Posterior vena cava (tissue), 2 donors: Measurements from ENCODE around the gene RLF. TPM values are rescaled to one million over a fixed set of nuclear protein-coding genes. Genes with fewer than 3 reads are reported as not detected.

Experiments used
- DNase-seq: peaks from one replicate; pipeline ENCODE4 v3.0.0-alpha.2; 2020; ENCODE audit warnings: low spot score
- intact Hi-C, 2 donors: fragments of 100-400 bp; cut with DNase I; formaldehyde crosslinking; loops; one replicate each; pipeline versions ENCODE4 v1.14.1 to v1.14.2; 2022 to 2023
- total RNA-seq, 2 donors: library from RNA; stranded (reverse); fragmentation: NEBNext Ultra II Directional; extraction: Animal tissue kit (Norgen Biotek cat#: 25700); gene quantifications; one replicate each; pipeline ENCODE4 v1.2.1, GENCODE V29; 2021
- donor health status: DM: yes; HTN: yes; CAD: no.
- donor health status: DM: yes; HTN: yes; CAD: no.

RLF gene
- total RNA-seq, 2 donors from 2014 or later = 14.4 to 18.1 TPM

- intact Hi-C loops = no loop called here
- no peak for DNase-seq
Measured at GRCh38 chr1:40258445-40258769, 97.2 kb downstream of the RLF start.

GRCh38 chr1:40264354-40264781 lies 103.2 kb downstream of the RLF start:
- intact Hi-C loops = no loop called here
- DNase-seq = no peak

- intact Hi-C loops = no loop called here
- DNase-seq = no peak
Measured at GRCh38 chr1:40265298-40265697, 104.1 kb downstream of the RLF start.

GRCh38 chr1:40265919-40266318 lies 104.7 kb downstream of the RLF start:
- DNase-seq = no peak
- intact Hi-C loops = no loop called here

- DNase-seq = no peak
- intact Hi-C loops = no loop called here
Measured at GRCh38 chr1:40266786-40267535, 105.8 kb downstream of the RLF start.

GRCh38 chr1:40267767-40268187 lies 106.6 kb downstream of the RLF start:
- intact Hi-C loops = no loop called here
- DNase-seq = no peak

- DNase-seq = no peak
- intact Hi-C loops = no loop called here
Measured at GRCh38 chr1:40268211-40268610, 107.0 kb downstream of the RLF start.

- DNase-seq = no peak
- intact Hi-C loops = no loop called here
Measured at GRCh38 chr1:40270152-40270834, 109.1 kb downstream of the RLF start.

- intact Hi-C loops = no loop called here
- no peak for DNase-seq
Measured at GRCh38 chr1:40272653-40273213, 111.5 kb downstream of the RLF start.

- DNase-seq = no peak
- intact Hi-C loops = no loop called here
Measured at GRCh38 chr1:40273547-40274166, 112.5 kb downstream of the RLF start.

- no peak for DNase-seq
- intact Hi-C loops = no loop called here
Measured at GRCh38 chr1:40274331-40274730, 113.1 kb downstream of the RLF start.

- DNase-seq = no peak
- intact Hi-C loops = no loop called here
Measured at GRCh38 chr1:40276122-40276521, 114.9 kb downstream of the RLF start.

- DNase-seq = no peak
- intact Hi-C loops = no loop called here
Measured at GRCh38 chr1:40281853-40282252, 120.7 kb downstream of the RLF start.

Other genes with a start within 250 kb of the RLF start
- 1 to 10 TPM in 1 of 2 donors, under 1 TPM in 1; 0.69 to 1.4 TPM for gene MFSD2A, start 206.2 kb upstream of the RLF start, total RNA-seq
- 100 to 1,000 TPM; 402 to 489 TPM for gene CAP1, start 120.7 kb upstream of the RLF start, total RNA-seq
- 10 to 100 TPM; 66.2 to 96.3 TPM for gene PPT1, start 64.1 kb upstream of the RLF start, total RNA-seq
- gene TMCO2, start 86.5 kb downstream of the RLF start, total RNA-seq = not detected
- gene ZMPSTE24, start 96.8 kb downstream of the RLF start, total RNA-seq = 10 to 100 TPM; 42.3 to 51.4 TPM
- gene COL9A2, start 155.9 kb downstream of the RLF start, total RNA-seq = 1 to 10 TPM in 1 of 2 donors, under 1 TPM in 1; 0.67 to 3.1 TPM
- 10 to 100 TPM; 26.0 to 44.8 TPM for gene SMAP2, start 212.3 kb downstream of the RLF start, total RNA-seq